DOHH2 (cell line): ENCODE results near the gene RGS3.

ENCODE experiments used
- EZH2phosphoT487 ChIP-seq: fragments of 200-600 bp; sonication (generic); IDR thresholded peaks from 2 replicates; pipeline ENCODE4 v1.6.1; 2017; ENCODE audit warnings: borderline replicate concordance, mild to moderate bottlenecking, antibody characterized with exemption, low read length, moderate library complexity, mixed read lengths
- TF ChIP-seq, protein P1 (sequence below): fragments of 200-600 bp; sonication (generic); IDR thresholded peaks from one replicate; pipeline ENCODE4 v1.5.1; 2014; ENCODE audit warnings: antibody characterized with exemption, mild to moderate bottlenecking, low read depth, low read length; ENCODE audit not compliant: poor library complexity, severe bottlenecking

DNA sequence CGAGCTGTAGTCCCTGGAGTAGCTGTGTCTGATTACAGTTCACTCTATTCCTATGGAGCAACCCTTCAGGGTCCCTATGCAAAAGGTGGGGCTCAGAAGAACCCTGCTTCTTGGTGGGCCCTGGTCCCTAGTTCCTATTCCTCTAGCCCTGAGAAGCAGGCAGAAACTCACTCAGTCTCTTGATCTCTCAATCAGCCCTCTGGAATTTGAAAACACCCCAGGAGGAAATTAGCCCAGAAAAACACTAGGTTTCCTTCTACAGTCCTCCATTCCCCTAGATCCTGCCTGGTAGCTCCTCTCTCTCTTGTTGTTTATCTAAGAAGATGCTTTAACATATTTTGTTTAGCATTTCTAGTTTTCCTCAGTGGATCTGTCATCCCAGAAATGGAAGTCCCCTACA lies 7.6 kb downstream of the RGS3 start:
- TF ChIP-seq, protein P1, sequence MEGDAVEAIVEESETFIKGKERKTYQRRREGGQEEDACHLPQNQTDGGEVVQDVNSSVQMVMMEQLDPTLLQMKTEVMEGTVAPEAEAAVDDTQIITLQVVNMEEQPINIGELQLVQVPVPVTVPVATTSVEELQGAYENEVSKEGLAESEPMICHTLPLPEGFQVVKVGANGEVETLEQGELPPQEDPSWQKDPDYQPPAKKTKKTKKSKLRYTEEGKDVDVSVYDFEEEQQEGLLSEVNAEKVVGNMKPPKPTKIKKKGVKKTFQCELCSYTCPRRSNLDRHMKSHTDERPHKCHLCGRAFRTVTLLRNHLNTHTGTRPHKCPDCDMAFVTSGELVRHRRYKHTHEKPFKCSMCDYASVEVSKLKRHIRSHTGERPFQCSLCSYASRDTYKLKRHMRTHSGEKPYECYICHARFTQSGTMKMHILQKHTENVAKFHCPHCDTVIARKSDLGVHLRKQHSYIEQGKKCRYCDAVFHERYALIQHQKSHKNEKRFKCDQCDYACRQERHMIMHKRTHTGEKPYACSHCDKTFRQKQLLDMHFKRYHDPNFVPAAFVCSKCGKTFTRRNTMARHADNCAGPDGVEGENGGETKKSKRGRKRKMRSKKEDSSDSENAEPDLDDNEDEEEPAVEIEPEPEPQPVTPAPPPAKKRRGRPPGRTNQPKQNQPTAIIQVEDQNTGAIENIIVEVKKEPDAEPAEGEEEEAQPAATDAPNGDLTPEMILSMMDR, result no peak
- TF ChIP-seq EZH2phosphoT487, result no peak
